Gastrocnemius medialis (tissue), 4 donors: Measurements from ENCODE around the gene MTRR. TPM values are rescaled to one million over a fixed set of nuclear protein-coding genes. Genes with fewer than 3 reads are reported as not detected.
A peak's percentile ranks its signal among the peaks of the same experiment; 100 is the strongest.

Source experiments
- ATAC-seq, 2 donors: fragments of 150-250 bp; one replicate each; pipeline ENCODE4 v1.9.1; 2016
- DNase-seq, 2 donors: peaks; one replicate each; pipeline ENCODE4 v3.0.0-alpha.2; 2019
- H3K27ac ChIP-seq, 4 donors: fragments of 200-600 bp; sonication (generic); 1 replicate in 1 of 4; 2 replicates in 3 of 4; pipeline ENCODE4 v1.5.1; 2016 to 2018; ENCODE audit warnings: mild to moderate bottlenecking in 2 of 4, moderate library complexity in 1 of 4
- H3K27me3 ChIP-seq, 3 donors: fragments of 200-600 bp; sonication (generic) in 2 of 3; 1 replicate in 1 of 3; 2 replicates in 2 of 3; pipeline versions ENCODE4 v1.5.1 to v1.6.0; 2016 to 2019; ENCODE audit warnings: mild to moderate bottlenecking in 1 of 3, moderate library complexity in 1 of 3
- H3K36me3 ChIP-seq, 2 donors: fragments of 200-600 bp; sonication (generic) in 1 of 2; one replicate each; pipeline ENCODE4 v1.5.1; 2017 to 2018
- H3K4me1 ChIP-seq, 2 donors: fragments of 200-600 bp; sonication (generic) in 1 of 2; one replicate each; pipeline ENCODE4 v1.5.1; 2016 to 2017; ENCODE audit warnings: mild to moderate bottlenecking in 2 of 2
- H3K4me3 ChIP-seq, 4 donors: fragments of 200-600 bp; sonication (generic) in 3 of 4; 1 replicate in 1 of 4; 2 replicates in 3 of 4; pipeline ENCODE4 v1.5.1; 2016 to 2019; ENCODE audit warnings: mild to moderate bottlenecking in 2 of 4
- H3K9me3 ChIP-seq, 3 donors: fragments of 200-600 bp; sonication (generic) in 2 of 3; 1 replicate in 1 of 3; 2 replicates in 2 of 3; pipeline ENCODE4 v1.5.1; 2016 to 2019
- CTCF ChIP-seq, 5 experiments: fragments of 450-650 bp in 3 of 5; fragments of 200-600 bp in 2 of 5; sonication (generic) in 2 of 5; IDR thresholded peaks in 4 of 5; conservative IDR thresholded peaks in 1 of 5; 1 replicate in 4 of 5; 2 replicates in 1 of 5; pipeline ENCODE4 v1.5.1; 2016 to 2019; ENCODE audit warnings: antibody characterized with exemption in 5 of 5, mild to moderate bottlenecking in 3 of 5, moderate library complexity in 3 of 5
- POLR2A ChIP-seq, 2 donors: fragments of 450-650 bp; IDR thresholded peaks; one replicate each; pipeline ENCODE4 v1.6.1; 2017; ENCODE audit warnings: antibody characterized with exemption in 2 of 2, mild to moderate bottlenecking in 2 of 2, moderate library complexity in 2 of 2
- in situ Hi-C, 4 donors: fragments of 200-750 bp; cut with MboI; loops; one replicate each; pipeline versions ENCODE4 v1.15.0 to v1.8.0; 2017; ENCODE audit warnings: low sequenced_read_pairs in 4 of 4
- intact Hi-C: fragments of 100-400 bp; cut with DNase I; formaldehyde crosslinking; loops from one replicate; pipeline ENCODE4 v1.15.1; 2023; ENCODE audit warnings: low total_unique reads
- total RNA-seq, 4 donors: library from RNA; depleted of rRNA; stranded (reverse); fragments of >200 nt; gene quantifications; one replicate each; pipeline versions ENCODE4 v1.1.0 to v1.2.3, GENCODE V29; 2016

Gene MTRR
- total RNA-seq, 4 donors from 2014 or later, result 27.9 to 75.1 (median 50.8) TPM

DNA sequence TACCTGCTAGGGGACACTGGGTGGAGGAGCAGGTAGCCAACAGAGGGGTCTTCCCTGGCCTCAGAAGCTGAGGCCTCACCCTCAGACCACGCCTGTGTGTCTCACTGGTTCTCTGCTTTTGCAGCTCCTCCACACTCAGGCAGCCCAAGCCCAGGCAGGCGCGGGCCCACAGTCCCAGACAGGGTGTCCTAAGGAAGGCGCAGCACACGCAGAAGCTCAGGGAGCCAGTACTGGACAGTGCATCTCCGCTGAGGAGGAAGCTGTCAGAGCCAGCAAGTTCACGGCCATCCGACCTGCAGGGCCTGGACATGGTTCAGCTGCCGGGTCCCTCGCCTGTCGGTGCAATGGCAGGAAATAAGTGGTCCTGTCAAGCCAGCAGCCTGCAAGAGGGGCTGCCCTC lies 43.3 kb upstream of the MTRR start:
- ATAC-seq, result no peak
- TF ChIP-seq CTCF (IDR thresholded peaks at IDR 0.05 in 4 of 5, conservative IDR thresholded peaks at IDR 0.05 in 1 of 5), result no peak
- no peak for TF ChIP-seq POLR2A (IDR thresholded peaks at IDR 0.05)
- Histone ChIP-seq H3K4me3 (no peak overlapping the region), H3K9me3 (no peaks in the 10 kb centered on the region), H3K27me3 (no peaks in the 10 kb centered on the region), H3K4me1 (peaks cover 0 to 4% of the 10 kb centered on the region in 2 donors), H3K36me3 (peaks cover 0 to 29% of the 10 kb centered on the region in 2 donors), H3K27ac (no peak overlapping the region)
- in situ Hi-C loops, result no loop called here
- intact Hi-C loops, result no loop called here
- DNase-seq, result no peak

DNA sequence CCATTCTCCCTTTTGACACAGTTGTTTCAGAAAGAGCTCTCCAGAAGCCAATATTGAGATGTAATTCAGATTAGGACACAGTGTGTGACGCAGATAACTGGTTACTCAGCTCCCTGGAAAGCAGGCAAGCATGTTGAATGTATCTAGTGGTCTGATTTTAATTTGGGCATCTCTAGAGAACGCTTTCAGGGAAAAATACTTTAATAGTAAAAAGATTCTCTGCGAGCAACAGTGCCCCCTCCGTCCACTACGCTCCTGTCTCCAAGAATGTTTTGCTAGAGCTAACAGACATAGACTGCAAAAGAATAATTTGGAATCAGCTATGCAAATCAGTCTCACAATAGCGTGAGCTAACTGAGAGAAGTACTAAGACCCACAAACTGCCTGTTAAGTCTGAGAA lies 41.3 kb upstream of the MTRR start:
- ATAC-seq (no peak), DNase-seq (no peak)
- Histone ChIP-seq H3K9me3 (no peaks in the 10 kb centered on the region), H3K27me3 (no peaks in the 10 kb centered on the region), H3K4me3 (no peak overlapping the region), H3K4me1 (no peaks in the 10 kb centered on the region), H3K27ac (no peak overlapping the region), H3K36me3 (peaks cover 0 to 29% of the 10 kb centered on the region in 2 donors)
- in situ Hi-C loops (no loop called here), intact Hi-C loops (no loop called here)
- no peak for TF ChIP-seq POLR2A (IDR thresholded peaks at IDR 0.05)
- no peak for TF ChIP-seq CTCF (IDR thresholded peaks at IDR 0.05 in 4 of 5, conservative IDR thresholded peaks at IDR 0.05 in 1 of 5)

GRCh38 chr5:7828269-7828668 lies 40.7 kb upstream of the MTRR start:
- Histone ChIP-seq H3K4me1 (no peaks in the 10 kb centered on the region), H3K27me3 (no peaks in the 10 kb centered on the region), H3K9me3 (no peaks in the 10 kb centered on the region), H3K36me3 (peaks cover 0 to 23% of the 10 kb centered on the region in 2 donors), H3K4me3 (no peak overlapping the region), H3K27ac (no peak overlapping the region)
- TF ChIP-seq CTCF (IDR thresholded peaks at IDR 0.05 in 4 of 5, conservative IDR thresholded peaks at IDR 0.05 in 1 of 5) (no peak), POLR2A (IDR thresholded peaks at IDR 0.05) (no peak)
- ATAC-seq, result peak in 1 of 2 donors; percentile 23
- intact Hi-C loops, result no loop called here
- DNase-seq, result no peak
- in situ Hi-C loops, result no loop called here

- Histone ChIP-seq H3K9me3 (no peaks in the 10 kb centered on the region), H3K36me3 (no peaks in the 10 kb centered on the region), H3K27ac (no peak overlapping the region), H3K27me3 (no peaks in the 10 kb centered on the region), H3K4me1 (no peaks in the 10 kb centered on the region), H3K4me3 (no peak overlapping the region)
- in situ Hi-C loops (no loop called here), intact Hi-C loops (no loop called here)
- TF ChIP-seq CTCF (IDR thresholded peaks at IDR 0.05 in 4 of 5, conservative IDR thresholded peaks at IDR 0.05 in 1 of 5) (no peak), POLR2A (IDR thresholded peaks at IDR 0.05) (no peak)
- DNase-seq (no peak), ATAC-seq (no peak)
Measured at GRCh38 chr5:7834982-7835381, 34.0 kb upstream of the MTRR start.

- ATAC-seq (no peak), DNase-seq (no peak)
- intact Hi-C loops (no loop called here), in situ Hi-C loops (no loop called here)
- Histone ChIP-seq H3K27me3 (no peaks in the 10 kb centered on the region), H3K27ac (no peak overlapping the region), H3K9me3 (no peaks in the 10 kb centered on the region), H3K4me1 (no peaks in the 10 kb centered on the region), H3K4me3 (no peak overlapping the region), H3K36me3 (no peaks in the 10 kb centered on the region)
- TF ChIP-seq POLR2A (IDR thresholded peaks at IDR 0.05), result no peak
- no peak for TF ChIP-seq CTCF (IDR thresholded peaks at IDR 0.05 in 4 of 5, conservative IDR thresholded peaks at IDR 0.05 in 1 of 5)
Measured at GRCh38 chr5:7837403-7837802, 31.5 kb upstream of the MTRR start.
